Right kidney (tissue), 1 donor: ENCODE measurements around the gene SFRP2.

ENCODE experiments used
- DNase-seq: peaks from one replicate; pipeline ENCODE4 v3.0.0-alpha.2; 2016

Gene SFRP2

DNA sequence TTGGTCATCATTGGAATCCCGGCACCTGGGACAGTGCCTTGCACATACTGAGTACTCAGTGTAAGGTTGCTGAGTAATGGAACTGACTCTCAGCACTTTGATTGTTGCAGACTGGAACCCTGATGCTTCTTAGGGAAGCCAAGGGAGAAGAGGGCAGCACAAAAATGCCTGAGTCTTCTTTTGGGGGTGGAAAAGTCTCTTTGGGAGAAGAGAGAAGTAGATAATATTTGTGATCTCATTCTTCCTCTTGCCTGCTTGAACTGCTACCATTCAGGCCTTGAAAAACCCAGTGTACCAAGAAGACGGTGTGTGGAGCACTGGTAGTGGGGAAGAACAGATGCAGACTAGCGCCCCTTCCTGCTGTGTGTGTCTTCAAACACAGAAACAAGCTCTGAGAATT, 12.3 kb downstream of the SFRP2 start:
- DNase-seq = no peak

DNA sequence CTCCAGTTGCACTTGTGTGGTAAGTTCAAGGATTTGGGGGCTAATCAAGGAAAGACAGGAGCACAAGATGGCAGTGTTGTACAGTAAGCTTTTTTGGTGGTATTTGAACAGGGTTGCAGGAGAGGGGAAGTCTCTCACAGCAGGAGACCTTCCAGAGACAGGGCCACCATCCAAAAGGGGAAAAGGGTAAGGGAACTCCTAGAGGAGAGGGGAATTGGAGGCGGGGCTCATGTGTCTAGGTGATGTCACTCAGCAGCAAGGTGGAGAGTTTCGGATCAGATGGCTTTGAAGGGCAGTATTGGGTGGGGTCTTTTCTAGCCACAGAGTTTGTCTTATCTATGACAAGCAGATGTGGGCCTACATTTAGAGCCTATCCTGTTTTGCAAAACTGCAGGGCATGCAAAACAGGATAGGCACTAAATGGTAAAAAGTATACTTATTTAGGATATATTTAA, 15.6 kb downstream of the SFRP2 start:
- DNase-seq = no peak

DNA sequence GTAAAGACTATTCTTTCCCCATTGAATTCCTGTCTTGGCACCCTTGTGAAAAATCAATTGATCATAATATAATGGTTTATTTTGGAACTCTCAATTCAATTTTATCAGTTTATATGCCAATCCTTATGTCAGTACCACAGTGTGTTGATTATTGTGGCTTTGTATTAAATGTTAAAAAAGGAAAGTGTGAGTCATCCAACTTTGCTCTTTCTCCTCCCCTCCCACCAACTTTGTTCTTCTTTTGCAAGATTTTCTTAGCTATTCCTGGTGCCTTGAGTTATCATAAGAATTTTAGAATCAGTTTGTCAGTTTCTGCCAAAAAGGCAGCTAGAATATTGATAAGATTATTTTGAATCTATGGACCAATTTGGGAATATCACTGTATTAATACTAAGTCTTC, 17.8 kb downstream of the SFRP2 start:
- DNase-seq = no peak

DNA sequence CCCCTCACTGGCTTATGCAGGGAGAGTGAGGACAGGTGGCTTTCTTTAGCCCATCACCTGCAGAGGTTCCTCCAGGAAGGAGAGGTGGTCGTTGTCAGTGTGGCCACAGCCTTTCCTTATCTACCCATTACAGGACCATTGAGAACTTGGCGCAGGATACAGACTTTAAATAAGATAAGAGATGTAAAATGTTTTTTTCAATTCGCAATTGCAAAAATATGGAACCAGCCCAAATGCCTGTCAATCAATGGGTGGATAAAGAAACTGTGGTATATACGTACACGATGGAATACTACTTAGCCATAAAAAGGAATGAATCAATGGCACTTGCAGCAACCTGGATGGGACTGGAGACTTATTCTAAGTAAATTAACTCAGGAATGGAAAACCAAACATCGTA, 22.1 kb downstream of the SFRP2 start:
- DNase-seq = no peak

DNA sequence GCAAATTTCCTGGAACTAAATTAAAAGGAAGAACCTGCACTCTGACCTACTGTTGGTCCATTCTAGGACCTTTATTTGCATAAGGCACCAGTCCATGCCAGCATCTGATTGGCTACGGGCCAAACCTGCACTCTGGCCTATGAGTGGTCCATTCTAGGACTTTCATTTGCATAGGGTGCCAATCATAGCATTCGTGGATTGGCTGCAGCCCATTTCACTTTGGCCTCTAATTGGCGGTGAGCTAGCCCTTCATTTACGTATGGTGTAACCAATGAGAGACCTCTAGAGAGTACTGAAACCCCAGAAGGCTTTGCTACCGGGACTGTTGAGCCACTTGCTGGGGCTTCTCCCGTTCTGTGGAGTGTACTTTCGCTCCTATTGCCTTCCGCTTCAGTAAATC, 23.0 kb downstream of the SFRP2 start:
- no peak for DNase-seq

DNA sequence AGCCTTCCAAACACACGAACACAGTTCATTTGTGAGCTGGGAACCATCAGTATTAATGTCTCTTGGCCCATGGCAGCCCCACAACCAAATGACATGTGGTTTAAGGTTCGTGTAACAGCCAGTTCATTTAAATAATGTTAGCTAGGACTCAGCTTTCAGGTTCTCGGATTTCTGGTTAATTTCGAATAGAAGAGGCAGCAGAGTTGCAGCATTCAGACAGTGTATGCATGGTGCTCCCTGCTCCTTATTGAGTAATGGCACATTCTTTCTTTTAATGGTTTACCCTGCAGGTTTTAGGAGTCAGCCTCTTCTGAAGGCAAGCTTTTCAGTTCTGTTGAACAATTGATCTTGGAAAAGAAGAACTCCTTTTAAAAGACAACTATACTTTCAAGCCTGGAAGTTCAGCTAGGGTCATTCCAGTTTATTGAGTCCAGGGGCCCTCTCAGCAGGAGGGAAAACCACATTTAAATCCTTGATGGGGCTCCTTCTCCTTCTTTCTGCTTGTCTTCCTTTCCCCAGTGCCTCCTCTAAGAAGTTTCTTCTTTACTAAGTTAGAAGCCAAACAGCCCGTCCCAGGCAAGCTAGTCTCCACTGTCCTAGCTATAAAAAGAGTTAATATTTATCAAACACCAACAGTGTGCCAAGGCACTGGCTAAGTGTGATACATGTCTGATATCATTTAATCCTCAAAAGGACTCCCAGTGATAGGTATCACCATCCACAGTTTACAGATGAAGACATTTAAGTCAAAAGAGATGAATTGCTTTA, 24.1 kb downstream of the SFRP2 start:
- peak; percentile 24 for DNase-seq

DNA sequence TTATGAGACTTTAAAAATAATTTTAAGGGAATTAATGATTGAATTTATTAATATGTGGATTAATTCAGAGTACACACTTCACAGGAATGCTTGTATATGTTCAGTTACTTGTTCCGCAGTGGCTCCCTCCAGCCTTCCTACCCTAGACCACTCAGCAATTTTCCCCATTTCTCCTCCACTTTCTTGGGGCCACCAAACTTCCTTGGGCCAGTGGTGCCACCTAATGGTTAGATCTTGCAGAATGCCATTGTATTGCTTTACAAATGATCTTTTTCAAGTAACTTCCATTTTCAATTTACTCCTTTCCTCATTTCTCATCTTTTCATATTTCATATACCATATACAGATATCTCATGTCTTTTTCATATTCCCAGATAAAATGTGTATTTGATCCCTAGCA, 25.5 kb downstream of the SFRP2 start:
- no peak for DNase-seq

DNA sequence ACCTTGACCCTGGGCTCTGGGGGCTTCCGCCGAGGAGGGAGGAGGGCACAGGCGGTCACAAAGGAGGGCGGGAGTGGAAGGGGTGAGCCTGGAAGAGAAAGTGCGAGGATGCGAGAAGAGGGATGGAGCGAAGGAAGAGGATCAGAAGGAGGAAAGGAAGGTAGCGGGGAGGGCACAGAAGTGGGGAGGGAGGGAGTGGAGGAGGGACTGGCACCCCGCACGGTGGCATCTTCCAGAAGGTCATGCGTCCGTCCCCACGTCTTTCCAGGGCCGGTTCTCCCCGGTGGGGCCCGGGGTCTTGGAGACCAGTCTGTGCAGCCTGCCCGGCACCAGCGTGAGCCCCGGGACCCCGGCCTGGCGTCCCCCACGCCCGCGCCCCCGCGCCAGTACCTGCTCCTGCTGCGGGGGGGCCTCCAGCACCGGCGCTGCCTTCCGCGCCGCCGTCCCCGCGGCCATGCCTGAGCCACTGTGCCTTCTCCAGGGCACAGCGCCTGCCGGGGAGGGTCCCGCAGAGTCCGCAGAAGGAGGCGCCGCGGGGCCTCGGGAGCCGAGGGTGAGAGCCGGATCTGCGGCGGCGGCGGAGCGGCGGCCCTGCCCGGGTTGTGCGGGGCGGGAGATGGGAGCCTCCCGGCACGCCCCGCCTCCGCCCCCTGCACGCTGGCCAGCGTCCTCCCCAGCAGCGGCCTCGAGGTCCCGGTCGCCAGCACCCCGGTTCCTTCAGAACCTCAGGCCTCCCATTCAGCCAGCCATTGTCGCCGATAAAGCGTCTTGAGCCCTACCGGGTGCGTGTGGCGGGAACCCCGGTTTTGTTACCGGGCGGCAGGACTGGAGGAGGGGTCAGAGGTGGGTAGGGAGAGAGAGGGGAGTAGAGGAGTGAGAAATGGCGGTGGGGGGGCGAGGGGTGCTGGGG, 29.2 kb downstream of the SFRP2 start, which contains the start of gene RNF175:
Gene RNF175, minus strand, starts transcription at position 618 of the 910 bp plus-strand sequence. Its CDS starts 162 bp downstream, at position 456.
- DNase-seq = peak; percentile 79

DNA sequence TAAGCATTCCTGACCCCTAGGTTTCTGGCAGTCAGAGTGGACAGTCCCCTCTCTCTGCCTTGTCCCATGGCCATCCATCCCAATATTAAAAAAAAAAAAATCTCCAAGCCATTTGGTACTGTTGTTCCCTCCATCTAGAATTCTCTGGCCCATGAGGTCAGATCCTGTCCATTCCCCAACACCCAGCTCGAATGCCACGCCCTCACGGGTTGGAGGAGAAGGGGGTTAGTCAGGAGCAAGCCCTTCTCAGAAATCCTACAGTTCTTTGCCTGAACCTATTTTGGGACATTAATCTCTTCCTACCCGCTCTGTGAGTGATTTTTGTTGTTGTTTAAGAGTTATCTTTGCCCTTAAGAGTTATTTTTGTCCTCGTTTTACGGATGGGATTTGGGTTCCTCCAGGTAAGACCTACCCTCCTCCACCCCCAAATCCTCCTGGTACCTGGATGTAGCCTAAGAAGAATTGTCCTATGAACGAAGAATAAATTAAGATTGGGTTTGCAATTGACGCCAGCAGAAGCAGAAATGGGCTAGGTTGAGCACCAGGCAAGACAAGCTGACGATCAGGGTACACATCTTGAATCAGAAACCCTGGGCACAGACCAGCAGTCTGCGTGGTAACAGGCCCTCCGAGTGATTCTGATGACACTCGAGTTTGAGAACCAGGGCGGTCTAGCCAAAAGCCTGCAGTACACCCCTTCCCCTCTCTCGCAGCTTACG, 30.0 kb downstream of the SFRP2 start:
- no peak for DNase-seq

DNA sequence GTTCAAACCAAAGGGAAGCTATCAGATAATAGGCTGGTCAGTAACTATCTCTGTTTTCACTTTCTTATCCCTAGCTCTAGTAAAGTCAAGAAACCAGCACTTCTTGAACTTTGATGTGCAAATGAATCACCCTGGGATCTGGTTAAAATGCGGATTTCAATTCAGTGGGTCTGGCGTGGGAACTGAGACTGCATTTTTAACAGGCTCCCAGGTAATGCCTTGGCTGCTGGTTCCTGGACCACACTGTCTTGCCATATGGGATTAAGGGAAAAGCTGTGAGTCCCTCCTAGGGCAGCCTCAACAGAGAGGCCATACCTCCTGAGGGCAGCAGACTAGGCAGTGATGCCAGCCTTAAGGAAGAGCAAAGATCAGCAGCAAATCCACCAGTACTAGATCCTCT, 30.7 kb downstream of the SFRP2 start:
- DNase-seq = no peak

DNA sequence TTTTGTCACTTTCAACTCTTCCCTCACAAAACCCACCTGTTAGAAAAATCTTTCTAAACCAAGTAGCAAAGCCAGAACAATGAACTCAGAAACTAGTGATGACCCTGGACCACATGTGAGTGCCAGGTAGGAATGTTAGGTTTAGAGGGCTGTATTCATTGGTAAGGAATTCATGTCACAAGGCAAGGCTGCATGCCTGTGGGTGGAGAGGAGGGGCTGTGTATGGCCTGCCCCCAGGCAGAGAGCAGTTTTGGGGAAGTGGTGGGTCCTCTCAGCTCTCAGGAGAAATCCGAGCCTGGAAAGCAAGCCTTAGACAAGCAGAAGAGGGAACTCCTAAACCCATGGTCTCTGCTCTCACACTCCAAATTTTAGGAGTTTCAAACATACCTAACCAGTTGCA, 31.5 kb downstream of the SFRP2 start:
- DNase-seq = no peak

DNA sequence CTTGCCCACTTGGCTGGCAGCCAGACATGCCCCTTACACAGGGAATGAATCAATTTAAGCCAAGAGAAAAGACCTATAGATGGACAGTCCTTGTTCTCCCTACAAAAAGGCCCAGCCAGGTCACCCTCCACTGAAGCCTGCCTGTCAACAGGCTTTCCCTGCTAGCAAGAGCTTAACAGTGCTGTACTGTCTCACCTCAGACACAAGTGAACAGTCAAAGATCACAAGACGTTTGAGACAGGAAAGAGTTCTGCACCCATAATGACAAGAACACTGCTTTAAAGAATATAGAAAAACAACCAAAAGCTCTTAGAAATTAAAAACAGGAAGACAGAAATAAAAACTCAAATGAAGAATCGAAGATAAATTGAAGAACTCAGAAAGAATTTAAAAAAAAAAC, 33.7 kb downstream of the SFRP2 start:
- DNase-seq = no peak

DNA sequence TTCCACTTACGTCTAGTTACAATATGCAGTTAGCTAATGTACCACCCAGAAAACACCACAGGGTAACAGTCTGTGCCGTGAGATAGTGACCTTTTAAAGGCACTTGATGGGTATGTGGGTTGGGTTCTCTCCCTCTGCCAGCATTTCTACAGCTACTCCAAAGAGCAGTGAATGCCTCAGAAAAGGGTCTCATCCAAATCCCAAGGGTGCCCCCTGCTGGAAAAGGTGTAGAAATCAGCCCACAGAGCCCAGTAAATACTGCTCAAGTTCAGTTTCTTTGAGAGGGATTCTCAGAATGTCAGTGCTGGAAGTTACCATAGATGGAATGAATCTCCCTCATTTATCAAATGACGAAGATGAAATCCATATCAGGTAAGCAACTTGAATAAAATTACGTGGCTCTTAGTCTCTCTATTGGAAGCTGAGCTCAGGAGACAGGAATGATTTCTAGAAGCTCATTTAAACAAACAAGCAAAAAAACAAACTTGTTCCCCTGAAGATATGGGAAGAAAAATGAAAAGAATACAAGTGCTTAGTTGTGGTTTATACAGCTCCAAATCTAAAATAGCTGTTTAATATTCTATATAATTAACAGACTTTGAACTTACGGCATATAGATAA, 38.6 kb downstream of the SFRP2 start:
- DNase-seq = peak; percentile 20

DNA sequence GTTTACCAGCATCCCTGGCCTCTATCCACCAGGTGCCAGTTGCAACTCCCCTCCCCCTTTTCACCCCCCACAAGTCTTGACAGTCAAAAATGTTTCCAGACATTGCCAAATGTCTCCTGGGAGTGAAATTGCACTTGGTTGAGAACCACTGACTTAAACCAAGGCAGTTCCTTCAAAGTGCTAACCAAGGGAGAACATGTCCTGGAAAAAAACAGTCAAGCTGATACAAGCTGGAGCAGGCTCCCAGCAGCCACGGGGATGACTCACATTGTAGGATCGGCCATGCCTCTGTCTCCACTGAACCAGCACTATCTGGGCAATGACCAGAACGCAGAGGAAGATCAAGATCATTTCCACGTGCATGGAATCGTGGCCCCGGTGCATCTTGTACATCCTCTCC, 40.5 kb downstream of the SFRP2 start:
- no peak for DNase-seq

DNA sequence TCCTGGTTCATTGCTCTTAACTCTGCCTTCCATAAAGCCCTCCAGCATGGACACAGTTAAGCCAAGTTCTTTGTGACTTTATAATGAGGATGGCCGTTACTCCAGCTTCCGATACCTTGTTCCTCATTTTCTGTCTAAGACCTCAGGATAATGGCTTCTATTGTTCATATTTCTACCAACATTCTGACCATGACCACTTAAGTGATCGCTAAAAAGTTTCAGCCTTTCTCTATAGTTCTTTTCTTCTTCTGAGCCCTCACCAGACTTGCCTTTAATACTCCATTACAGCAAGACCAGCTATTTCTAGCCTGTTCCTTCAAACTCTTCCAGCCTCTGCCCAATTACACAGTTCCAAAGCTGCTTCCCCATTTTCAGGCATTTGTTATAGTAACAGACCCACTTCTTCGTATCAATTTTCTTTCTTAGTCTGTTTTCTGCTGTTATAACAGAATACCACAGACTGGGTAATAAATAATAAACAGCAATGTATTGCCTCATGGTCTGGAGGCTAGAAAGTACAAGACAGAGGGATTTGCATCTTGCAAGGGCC, 41.4 kb downstream of the SFRP2 start:
- no peak for DNase-seq

DNA sequence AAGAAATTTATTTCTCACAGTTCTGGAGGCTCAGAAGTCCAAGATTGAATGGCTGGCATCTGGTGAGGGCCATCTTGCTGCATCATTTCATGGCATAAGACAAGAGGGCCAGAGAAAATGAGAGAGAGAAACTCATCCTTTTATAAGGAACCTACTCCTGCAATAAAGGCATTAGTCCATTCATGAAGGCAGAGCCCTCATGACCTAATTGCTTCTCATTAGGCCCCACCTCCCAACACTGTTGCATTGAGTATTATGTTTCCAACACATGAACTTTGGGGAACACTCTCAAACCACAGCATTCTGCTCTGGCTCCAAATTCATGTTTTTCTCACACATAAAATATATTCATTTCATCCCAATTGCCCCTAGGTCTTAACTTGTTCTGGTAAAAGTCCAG, 43.2 kb downstream of the SFRP2 start:
- no peak for DNase-seq

DNA sequence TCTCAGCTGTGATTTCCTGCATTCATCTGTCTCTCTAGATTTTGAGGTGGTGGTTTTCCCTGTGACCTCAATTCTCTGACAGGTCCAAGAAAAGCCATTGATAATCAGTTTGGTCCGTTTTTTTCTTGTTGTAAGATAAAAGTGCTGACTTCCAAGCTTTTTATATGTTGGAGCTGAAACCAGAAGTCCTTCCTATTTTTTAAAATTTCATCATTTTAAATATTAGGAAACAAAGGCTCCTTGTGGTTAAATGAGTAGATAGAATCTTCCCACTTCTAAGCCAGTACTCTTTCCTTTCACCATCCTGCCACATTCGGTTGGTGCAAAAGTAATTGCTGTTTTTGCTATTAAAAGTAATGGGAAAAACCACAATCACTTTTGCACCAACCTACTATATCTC, 47.3 kb downstream of the SFRP2 start:
- DNase-seq = no peak

DNA sequence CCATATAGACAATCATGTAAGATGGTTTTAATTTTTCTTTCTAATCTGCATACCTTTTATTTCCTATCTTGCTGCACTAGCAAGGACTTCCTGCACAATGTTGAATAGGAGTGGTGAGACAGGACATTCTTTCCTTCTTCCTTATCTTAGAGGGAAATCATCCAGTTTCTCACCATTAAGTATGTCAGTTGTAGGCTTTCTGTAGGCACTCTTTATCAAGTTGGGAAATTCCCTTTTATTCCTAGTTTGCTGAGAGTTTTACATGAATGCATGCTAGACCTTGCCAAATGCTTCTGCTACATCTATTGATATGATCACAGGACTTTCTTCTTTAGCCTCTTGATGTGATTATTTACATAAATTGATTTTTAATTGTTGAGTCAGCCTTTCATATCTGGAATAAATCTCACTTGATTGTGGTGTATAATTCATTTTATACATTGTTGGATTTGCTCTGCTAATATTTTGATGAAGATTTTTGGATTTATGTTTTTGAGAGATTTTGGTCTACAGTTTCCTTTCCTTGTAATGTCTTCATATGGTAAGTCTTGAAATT, 52.9 kb downstream of the SFRP2 start:
- no peak for DNase-seq

DNA sequence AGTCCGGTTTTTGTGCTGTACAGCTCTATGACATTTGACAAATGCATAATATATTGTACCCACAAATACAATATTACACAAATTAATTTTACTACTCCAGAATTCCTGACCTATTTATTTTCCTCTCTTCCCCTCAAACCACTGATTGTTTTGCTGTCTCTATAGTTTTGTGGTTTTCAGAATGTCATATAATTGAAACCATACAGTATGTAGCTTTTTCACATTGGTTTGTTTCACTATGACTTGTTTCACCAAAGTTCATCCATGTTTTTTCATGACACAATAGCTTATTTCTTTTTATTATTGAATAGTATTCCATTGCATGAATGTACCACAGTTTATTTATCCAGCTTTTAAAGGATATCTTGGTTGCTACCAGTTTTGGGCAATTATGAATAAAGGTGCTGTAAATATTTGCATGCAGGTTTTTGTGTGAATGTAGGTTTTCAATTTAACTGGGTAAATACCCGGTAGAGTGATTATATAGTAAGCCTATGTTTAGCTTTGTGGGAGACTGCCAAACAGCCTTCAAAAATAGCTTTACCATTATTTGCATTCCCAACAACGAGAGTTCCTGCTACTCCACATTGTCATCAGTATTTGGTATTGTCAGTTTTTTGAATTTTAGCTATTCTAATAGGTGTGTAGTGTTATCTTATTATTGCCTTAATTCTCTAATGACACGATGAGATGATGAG, 55.0 kb downstream of the SFRP2 start:
- DNase-seq = no peak

DNA sequence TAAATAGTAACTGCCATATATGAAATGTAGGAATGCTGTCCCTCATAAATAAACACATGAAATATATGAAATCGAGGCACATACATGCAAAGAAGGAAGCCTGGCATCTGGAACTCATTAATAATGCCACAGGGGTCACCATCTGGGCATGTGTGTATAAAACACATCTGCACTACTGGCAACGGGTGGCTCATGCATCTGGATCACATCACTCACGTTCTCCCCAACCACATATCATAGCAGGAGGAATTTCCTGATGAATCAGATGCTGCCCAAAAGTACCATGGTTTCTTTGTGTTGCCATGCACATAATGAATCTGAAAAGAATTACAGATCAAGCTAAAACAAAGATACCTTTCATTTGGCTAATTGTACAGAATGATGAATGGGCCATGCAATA, 57.6 kb downstream of the SFRP2 start:
- no peak for DNase-seq
